Left ventricle myocardium inferior (tissue), 1 donor: ENCODE results near the gene IRF4. TPM values are rescaled to one million over a fixed set of nuclear protein-coding genes. Genes with fewer than 3 reads are reported as not detected.
"Not testable (repeated sequence)": the region's sequence is repeated elsewhere in the genome, so short reads cannot be mapped to it uniquely, and the experiment has no call there.

ENCODE experiments used
- DNase-seq: peaks from one replicate; pipeline ENCODE4 v3.0.0-alpha.2; 2020
- H3K27ac ChIP-seq: fragments of 200-600 bp; replicated peaks from 2 replicates; pipeline ENCODE4 v1.8.0; 2021
- H3K27me3 ChIP-seq: fragments of 200-600 bp; 2 replicates; pipeline ENCODE4 v1.8.0; 2021; ENCODE audit warnings: low read depth
- H3K36me3 ChIP-seq: fragments of 200-600 bp; 2 replicates; pipeline ENCODE4 v1.8.0; 2021
- H3K4me1 ChIP-seq: fragments of 200-600 bp; 2 replicates; pipeline ENCODE4 v1.8.0; 2021
- H3K4me3 ChIP-seq: fragments of 200-600 bp; 2 replicates; pipeline ENCODE4 v1.8.0; 2021; ENCODE audit warnings: mild to moderate bottlenecking, moderate library complexity
- H3K9me3 ChIP-seq: fragments of 200-600 bp; replicated peaks from 2 replicates; pipeline ENCODE4 v1.8.0; 2021
- CTCF ChIP-seq: fragments of 200-600 bp; IDR thresholded peaks from 2 replicates; pipeline ENCODE4 v1.8.0; 2021; ENCODE audit warnings: antibody characterized with exemption, mild to moderate bottlenecking, borderline replicate concordance
- intact Hi-C: fragments of 100-400 bp; cut with micrococcal nuclease; formaldehyde crosslinking; loops from one replicate; pipeline ENCODE4 v1.11.0; 2022
- total RNA-seq: library from RNA; stranded (reverse); fragmentation: NEBNext Ultra II Directional; extraction: Animal tissue kit (Norgen Biotek cat#: 25700); gene quantifications from one replicate; pipeline ENCODE4 v1.2.1, GENCODE V29; 2021
- donor health status: DM: no; HTN: yes; CAD: no; lungs with severe emphysema.

IRF4 gene
- total RNA-seq, 1 donor from 2014 or later, result 0.22 TPM

GRCh38 chr6:376827-377640 is 14.5 kb upstream of the IRF4 start:
- Histone ChIP-seq H3K4me1 (peaks cover 14% of the 10 kb centered on the region), H3K27ac (no peak overlapping the region), H3K27me3 (peaks cover 98% of the 10 kb centered on the region), H3K9me3 (no peaks in the 10 kb centered on the region), H3K4me3 (no peak overlapping the region), H3K36me3 (no peaks in the 10 kb centered on the region)
- TF ChIP-seq CTCF, result no peak
- intact Hi-C loops, result no loop called here
- DNase-seq, result no peak

DNA sequence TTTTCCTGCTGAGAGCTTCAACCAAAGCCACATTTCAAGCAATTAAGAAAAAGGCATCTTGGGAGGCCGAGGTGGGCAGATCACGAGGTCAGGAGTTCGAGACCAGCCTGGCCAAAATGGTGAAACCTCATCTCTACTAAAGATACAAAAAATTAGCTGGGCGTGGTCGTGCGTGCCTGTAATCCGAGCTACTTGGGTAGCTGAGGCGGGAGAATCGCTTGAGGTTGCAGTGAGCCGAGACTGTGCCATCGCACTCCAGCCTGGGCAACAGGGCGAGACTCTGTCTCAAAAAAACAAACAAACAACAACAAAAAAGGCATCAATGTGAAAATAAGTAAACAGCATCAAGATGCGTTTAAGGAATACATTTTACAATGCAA is 13.9 kb upstream of the IRF4 start:
- Histone ChIP-seq H3K4me1 (peaks cover 14% of the 10 kb centered on the region), H3K27me3 (peaks cover 96% of the 10 kb centered on the region)
- intact Hi-C loops, H3K36me3 ChIP-seq, H3K27ac ChIP-seq, H3K9me3 ChIP-seq, H3K4me3 ChIP-seq, DNase-seq: not testable (repeated sequence)

- intact Hi-C loops, result no loop called here
- H3K9me3 ChIP-seq, result no peaks in the 10 kb centered on the region
- H3K36me3 ChIP-seq, result no peaks in the 10 kb centered on the region
- peaks cover 96% of the 10 kb centered on the region for H3K27me3 ChIP-seq
- no peak overlapping the region for H3K27ac ChIP-seq
- peaks cover 10% of the 10 kb centered on the region for H3K4me1 ChIP-seq
- TF ChIP-seq CTCF, result no peak
- H3K4me3 ChIP-seq, result no peak overlapping the region
- DNase-seq, result no peak
Observed at GRCh38 chr6:378090-378957, 13.2 kb upstream of the IRF4 start.

DNA sequence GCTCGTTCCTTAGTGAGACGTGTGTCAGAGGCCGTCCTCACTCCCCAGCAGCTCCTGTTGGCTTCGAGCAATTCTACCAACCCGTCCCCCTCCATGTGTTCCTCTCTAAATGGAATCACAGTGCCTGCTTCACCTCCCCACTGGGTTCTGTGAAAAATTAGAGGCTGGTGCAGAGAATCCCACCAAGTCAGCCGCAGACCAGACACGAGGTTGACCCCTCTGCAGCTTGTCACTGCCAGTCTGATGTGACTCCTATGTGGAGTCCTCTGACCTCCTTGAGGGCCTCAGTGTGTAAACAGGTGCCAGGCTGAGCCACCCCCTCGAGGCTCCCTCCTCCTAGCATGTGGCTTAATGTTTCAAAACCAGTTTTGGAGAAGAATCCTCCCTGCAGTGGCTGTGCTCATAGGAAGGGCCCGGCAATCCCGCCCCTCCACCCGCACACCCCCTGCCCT is 12.6 kb upstream of the IRF4 start:
- no peak for TF ChIP-seq CTCF
- no peak for DNase-seq
- intact Hi-C loops, result no loop called here
- Histone ChIP-seq H3K36me3 (no peaks in the 10 kb centered on the region), H3K27ac (no peak overlapping the region), H3K4me3 (no peak overlapping the region), H3K9me3 (no peaks in the 10 kb centered on the region), H3K4me1 (peaks cover 4% of the 10 kb centered on the region), H3K27me3 (peaks cover 96% of the 10 kb centered on the region)

GRCh38 chr6:379410-380181 is 12.0 kb upstream of the IRF4 start:
- Histone ChIP-seq H3K27me3 (peaks cover 96% of the 10 kb centered on the region), H3K4me1 (no peaks in the 10 kb centered on the region), H3K4me3 (no peak overlapping the region), H3K9me3 (no peaks in the 10 kb centered on the region), H3K27ac (no peak overlapping the region), H3K36me3 (no peaks in the 10 kb centered on the region)
- no peak for DNase-seq
- intact Hi-C loops, result no loop called here
- TF ChIP-seq CTCF, result no peak
